Transverse colon (tissue), 4 donors: Measurements from ENCODE around the gene CAMK2B. TPM values are rescaled to one million over a fixed set of nuclear protein-coding genes. Genes with fewer than 3 reads are reported as not detected.

Experiments
- DNase-seq: peaks from one replicate; pipeline ENCODE4 v3.0.0-alpha.2; 2019
- H3K27ac ChIP-seq, 4 donors: fragments of 200-600 bp; sonication (generic); 2 replicates each; pipeline ENCODE4 v1.5.1; 2016 to 2018; ENCODE audit warnings: inconsistent platforms in 4 of 4
- H3K27me3 ChIP-seq: fragments of 200-600 bp; sonication (generic); 2 replicates; pipeline ENCODE4 v1.5.1; 2017; ENCODE audit warnings: inconsistent platforms
- H3K36me3 ChIP-seq, 4 donors: fragments of 200-600 bp; sonication (generic); 2 replicates each; pipeline ENCODE4 v1.5.1; 2017 to 2019; ENCODE audit warnings: inconsistent platforms in 4 of 4
- H3K4me1 ChIP-seq, 4 donors: fragments of 200-600 bp; sonication (generic); 2 replicates each; pipeline ENCODE4 v1.5.1; 2017 to 2020; ENCODE audit warnings: inconsistent platforms in 4 of 4
- H3K4me3 ChIP-seq, 4 donors: fragments of 200-600 bp; sonication (generic); 1 replicate in 1 of 4; 2 replicates in 3 of 4; pipeline versions ENCODE4 v1.5.1 to v1.6.1; 2017 to 2019; ENCODE audit warnings: inconsistent platforms in 4 of 4
- H3K9me3 ChIP-seq, 2 donors: fragments of 200-600 bp; sonication (generic); 2 replicates each; pipeline ENCODE4 v1.5.1; 2017 to 2019; ENCODE audit warnings: inconsistent platforms in 2 of 2
- EP300 ChIP-seq: sonication (generic); formaldehyde crosslinking; IDR thresholded peaks from one replicate; pipeline ENCODE4 v1.6.1; 2017; ENCODE audit warnings: antibody characterized with exemption, low read depth
- POLR2A ChIP-seq: fragments of 450-650 bp; IDR thresholded peaks from one replicate; pipeline ENCODE4 v1.6.1; 2016; ENCODE audit warnings: antibody characterized with exemption, mild to moderate bottlenecking, moderate library complexity
- POLR2AphosphoS5 ChIP-seq, 3 donors: sonication (generic); formaldehyde crosslinking; IDR thresholded peaks; one replicate each; pipeline ENCODE4 v1.6.1; 2016; ENCODE audit warnings: antibody characterized with exemption in 3 of 3
- WGBS, 2 donors: methylation state at CpG; one replicate each; pipeline ENCODE4 v1.1.5; 2018; ENCODE audit warnings: low coverage in 1 of 2; 5-methylcytosine and 5-hydroxymethylcytosine counted together
- in situ Hi-C, 4 donors: fragments of 200-750 bp; cut with MboI; loops; one replicate each; pipeline versions ENCODE4 v1.15.0 to v1.15.1; 2017; ENCODE audit warnings: low sequenced_read_pairs in 3 of 4, low pct_ligation_motif_present in 1 of 4, low pct_unique_long_range_greater_than_20kb in 1 of 4
- intact Hi-C: fragments of 100-400 bp; cut with DNase I; formaldehyde crosslinking; loops from one replicate; pipeline ENCODE4 v1.15.1; 2023; ENCODE audit warnings: low total_unique reads
- total RNA-seq, 4 donors: library from RNA; depleted of rRNA; stranded (reverse); fragments of >200 nt; gene quantifications; one replicate each; pipeline ENCODE4 v1.1.0, GENCODE V29; 2016
- TF ChIP-seq, protein P1 (sequence below), 5 experiments: fragments of 200-600 bp in 3 of 5; fragments of 450-650 bp in 2 of 5; sonication (generic) in 3 of 5; IDR thresholded peaks; 1 replicate in 2 of 5; 2 replicates in 3 of 5; pipeline ENCODE4 v1.5.1; 2016 to 2017; ENCODE audit warnings: antibody characterized with exemption in 5 of 5, inconsistent platforms in 3 of 5, mild to moderate bottlenecking in 2 of 5, moderate library complexity in 1 of 5

Gene CAMK2B
- total RNA-seq, 4 donors from 2014 or later = 0.16 to 2.8 (median 0.27) TPM; not detected in 1

DNA sequence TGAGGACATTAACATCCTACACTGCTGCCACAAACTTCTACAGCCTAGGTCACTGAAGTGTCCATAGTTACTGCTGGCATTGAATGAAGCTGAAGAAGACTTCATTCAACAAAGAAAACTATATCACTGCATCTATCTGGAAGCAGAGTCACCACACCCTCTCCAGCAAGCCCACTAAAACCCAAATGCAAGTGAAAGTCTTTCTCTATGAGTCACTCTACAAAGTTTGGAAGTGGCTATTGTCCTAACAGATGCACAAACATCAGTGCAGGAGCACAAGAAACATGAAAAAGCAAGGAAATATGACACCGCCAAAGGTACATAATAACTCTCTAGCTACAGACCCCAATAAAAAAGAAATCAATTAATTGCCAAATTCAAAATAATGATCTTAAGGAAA lies 43.5 kb upstream of the CAMK2B start:
- Histone ChIP-seq H3K4me3 (no peak overlapping the region), H3K4me1 (no peaks in the 10 kb centered on the region), H3K27me3 (peaks cover 32% of the 10 kb centered on the region), H3K36me3 (no peaks in the 10 kb centered on the region), H3K9me3 (no peaks in the 10 kb centered on the region), H3K27ac (no peak overlapping the region)
- intact Hi-C loops (no loop called here), in situ Hi-C loops (no loop called here)
- 90 to 100% methylated on average over 1 of the region's 1 CpG for WGBS, 2 donors
- no peak for DNase-seq
- TF ChIP-seq EP300 (no peak), POLR2AphosphoS5 (IDR thresholded peaks at IDR 0.05) (no peak), POLR2A (no peak)
- TF ChIP-seq, protein P1, sequence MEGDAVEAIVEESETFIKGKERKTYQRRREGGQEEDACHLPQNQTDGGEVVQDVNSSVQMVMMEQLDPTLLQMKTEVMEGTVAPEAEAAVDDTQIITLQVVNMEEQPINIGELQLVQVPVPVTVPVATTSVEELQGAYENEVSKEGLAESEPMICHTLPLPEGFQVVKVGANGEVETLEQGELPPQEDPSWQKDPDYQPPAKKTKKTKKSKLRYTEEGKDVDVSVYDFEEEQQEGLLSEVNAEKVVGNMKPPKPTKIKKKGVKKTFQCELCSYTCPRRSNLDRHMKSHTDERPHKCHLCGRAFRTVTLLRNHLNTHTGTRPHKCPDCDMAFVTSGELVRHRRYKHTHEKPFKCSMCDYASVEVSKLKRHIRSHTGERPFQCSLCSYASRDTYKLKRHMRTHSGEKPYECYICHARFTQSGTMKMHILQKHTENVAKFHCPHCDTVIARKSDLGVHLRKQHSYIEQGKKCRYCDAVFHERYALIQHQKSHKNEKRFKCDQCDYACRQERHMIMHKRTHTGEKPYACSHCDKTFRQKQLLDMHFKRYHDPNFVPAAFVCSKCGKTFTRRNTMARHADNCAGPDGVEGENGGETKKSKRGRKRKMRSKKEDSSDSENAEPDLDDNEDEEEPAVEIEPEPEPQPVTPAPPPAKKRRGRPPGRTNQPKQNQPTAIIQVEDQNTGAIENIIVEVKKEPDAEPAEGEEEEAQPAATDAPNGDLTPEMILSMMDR (IDR thresholded peaks at IDR 0.05) = no peak

GRCh38 chr7:44368455-44368854 lies 43.1 kb upstream of the CAMK2B start:
- H3K36me3 ChIP-seq = no peaks in the 10 kb centered on the region
- H3K4me1 ChIP-seq = no peaks in the 10 kb centered on the region
- H3K27me3 ChIP-seq = peaks cover 32% of the 10 kb centered on the region
- H3K4me3 ChIP-seq = no peak overlapping the region
- intact Hi-C loops = no loop called here
- no peak overlapping the region for H3K27ac ChIP-seq
- no peak for TF ChIP-seq POLR2AphosphoS5 (IDR thresholded peaks at IDR 0.05)
- no peak for TF ChIP-seq EP300
- TF ChIP-seq, protein P1 (IDR thresholded peaks at IDR 0.05) = no peak
- no peak for TF ChIP-seq POLR2A
- H3K9me3 ChIP-seq = no peaks in the 10 kb centered on the region
- in situ Hi-C loops = no loop called here
- DNase-seq = no peak

GRCh38 chr7:44367475-44368043 lies 42.2 kb upstream of the CAMK2B start:
- Histone ChIP-seq H3K27ac (no peak overlapping the region), H3K4me1 (no peaks in the 10 kb centered on the region), H3K36me3 (no peaks in the 10 kb centered on the region), H3K27me3 (peaks cover 35% of the 10 kb centered on the region), H3K9me3 (no peaks in the 10 kb centered on the region), H3K4me3 (no peak overlapping the region)
- DNase-seq = no peak
- 89% methylated on average over 5 of the region's 5 CpGs; no CpG with 5 or more reads in 1 of the 2 donors for WGBS, 2 donors
- no peak for TF ChIP-seq POLR2AphosphoS5 (IDR thresholded peaks at IDR 0.05)
- no peak for TF ChIP-seq POLR2A
- no peak for TF ChIP-seq EP300
- TF ChIP-seq, protein P1 (IDR thresholded peaks at IDR 0.05) = no peak
- in situ Hi-C loops = no loop called here
- intact Hi-C loops = no loop called here

DNA sequence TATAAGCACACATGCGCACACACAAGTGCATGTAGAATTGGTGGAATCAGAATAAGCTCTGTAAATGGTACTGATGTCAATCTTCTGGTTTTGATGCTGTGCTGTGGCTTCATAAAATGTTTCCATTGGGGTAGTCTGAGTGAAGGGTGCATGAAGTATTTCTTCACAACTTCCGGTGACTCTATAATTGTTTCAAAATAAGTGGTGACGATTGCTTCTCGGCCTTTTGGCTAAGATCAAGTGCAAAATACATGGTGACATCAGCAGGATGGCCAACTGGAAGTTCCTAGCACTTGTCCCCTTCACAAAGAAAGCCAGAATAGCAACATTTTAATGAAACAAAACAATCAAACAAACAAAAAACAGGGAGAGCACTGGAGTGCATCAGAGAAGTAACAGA lies 41.6 kb upstream of the CAMK2B start:
- Histone ChIP-seq H3K36me3 (no peaks in the 10 kb centered on the region), H3K9me3 (no peaks in the 10 kb centered on the region), H3K4me3 (no peak overlapping the region), H3K27ac (no peak overlapping the region), H3K27me3 (peaks cover 35% of the 10 kb centered on the region), H3K4me1 (no peaks in the 10 kb centered on the region)
- in situ Hi-C loops = no loop called here
- intact Hi-C loops = no loop called here
- 93% methylated on average over 4 of the region's 4 CpGs; no CpG with 5 or more reads in 1 of the 2 donors for WGBS, 2 donors
- TF ChIP-seq POLR2AphosphoS5 (IDR thresholded peaks at IDR 0.05) (no peak), EP300 (no peak), POLR2A (no peak)
- TF ChIP-seq, protein P1 (IDR thresholded peaks at IDR 0.05) = no peak
- no peak for DNase-seq
